ENCODE results near the gene TENM4.
A peak's percentile ranks its signal among the peaks of the same experiment; 100 is the strongest.
"Not testable (repeated sequence)": the region's sequence is repeated elsewhere in the genome, so short reads cannot be mapped to it uniquely, and the experiment has no call there.

Gene TENM4

DNA sequence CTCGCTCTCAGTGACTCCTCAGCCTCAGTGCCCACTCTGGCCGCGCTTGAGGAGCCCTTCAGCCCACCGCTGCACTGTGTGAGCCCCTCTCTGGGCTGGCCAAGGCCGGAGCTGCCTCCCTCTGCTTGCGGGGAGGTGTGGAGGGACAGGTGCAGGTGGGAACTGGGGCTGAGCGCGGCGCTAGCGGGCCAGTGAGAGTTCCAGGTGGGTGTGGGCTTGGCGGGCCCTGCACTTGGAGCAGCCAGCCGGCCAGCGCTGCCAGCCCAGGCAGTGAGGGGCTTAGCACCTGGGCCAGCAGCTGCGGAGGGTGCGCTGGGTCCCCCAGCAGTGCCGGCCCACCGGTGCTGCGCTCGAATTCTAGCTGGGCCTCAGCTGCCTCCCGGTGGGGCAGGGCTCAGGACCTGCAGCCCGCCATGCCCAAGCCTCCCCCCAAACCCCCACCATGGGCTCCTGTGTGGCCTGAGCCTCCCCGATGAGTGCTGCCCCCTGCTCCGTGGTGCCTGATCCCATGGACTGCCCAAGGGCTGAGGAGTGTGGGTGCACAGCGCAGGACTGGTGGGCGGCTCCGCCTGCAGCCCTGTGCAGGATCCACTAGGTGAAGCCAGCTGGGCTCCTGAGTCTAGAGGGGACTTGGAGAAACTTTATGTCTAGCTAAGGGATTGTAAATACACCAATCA, 802.0 kb downstream of the TENM4 start:
- no peak for DNase-seq (ENCODE audit: low read depth)

DNA sequence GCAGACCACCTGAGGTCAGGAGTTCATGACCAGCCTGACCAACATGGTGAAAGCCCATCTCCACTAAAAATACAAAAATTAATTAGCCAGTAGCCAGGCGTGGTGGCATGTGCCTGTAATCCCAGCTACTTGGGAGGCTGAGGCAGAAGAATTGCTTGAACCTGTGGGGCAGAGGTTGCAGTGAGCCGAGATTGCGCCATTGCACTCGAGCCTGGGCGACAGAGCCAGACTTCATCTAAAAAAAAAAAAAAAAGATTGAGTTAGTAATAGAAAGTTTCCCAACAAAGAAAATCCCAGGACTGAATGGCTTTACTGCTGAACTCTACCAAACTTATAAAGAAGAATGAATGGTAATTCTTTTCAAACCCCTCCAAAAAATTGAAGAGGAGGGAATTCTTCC, 803.3 kb downstream of the TENM4 start:
- peak; percentile 8 for DNase-seq (ENCODE audit: low read depth)

DNA sequence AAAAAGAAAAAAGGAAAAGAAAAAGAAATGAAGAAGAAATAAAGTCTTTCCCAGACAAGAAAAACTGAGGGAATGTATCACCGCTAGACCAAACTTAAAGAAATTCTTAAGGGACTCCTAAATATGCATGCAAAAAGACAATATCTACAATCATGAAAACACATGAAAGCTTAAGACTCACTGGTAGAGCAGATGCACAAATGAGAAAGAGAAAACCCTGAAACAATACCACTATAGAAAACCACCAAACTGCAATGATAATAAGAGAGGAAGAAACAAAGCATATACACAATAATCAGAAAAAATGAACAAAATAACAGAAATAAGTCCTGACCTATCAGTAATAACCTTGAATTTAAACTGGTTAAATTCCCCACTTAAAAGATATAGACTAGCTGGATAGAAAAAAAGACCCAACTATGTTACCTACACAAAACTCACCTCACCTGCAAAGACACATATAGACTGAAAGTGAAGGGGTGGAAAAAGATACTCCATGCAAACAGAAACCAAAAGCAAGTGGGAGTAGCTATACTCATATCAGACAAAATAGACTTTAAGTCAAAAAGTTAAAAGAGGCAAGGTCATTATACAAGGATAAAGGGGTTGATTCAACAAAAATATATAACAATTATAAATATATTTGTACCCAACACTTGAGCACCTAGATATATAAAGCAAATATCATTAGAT, 804.9 kb downstream of the TENM4 start:
- DNase-seq (ENCODE audit: low read depth): no peak

DNA sequence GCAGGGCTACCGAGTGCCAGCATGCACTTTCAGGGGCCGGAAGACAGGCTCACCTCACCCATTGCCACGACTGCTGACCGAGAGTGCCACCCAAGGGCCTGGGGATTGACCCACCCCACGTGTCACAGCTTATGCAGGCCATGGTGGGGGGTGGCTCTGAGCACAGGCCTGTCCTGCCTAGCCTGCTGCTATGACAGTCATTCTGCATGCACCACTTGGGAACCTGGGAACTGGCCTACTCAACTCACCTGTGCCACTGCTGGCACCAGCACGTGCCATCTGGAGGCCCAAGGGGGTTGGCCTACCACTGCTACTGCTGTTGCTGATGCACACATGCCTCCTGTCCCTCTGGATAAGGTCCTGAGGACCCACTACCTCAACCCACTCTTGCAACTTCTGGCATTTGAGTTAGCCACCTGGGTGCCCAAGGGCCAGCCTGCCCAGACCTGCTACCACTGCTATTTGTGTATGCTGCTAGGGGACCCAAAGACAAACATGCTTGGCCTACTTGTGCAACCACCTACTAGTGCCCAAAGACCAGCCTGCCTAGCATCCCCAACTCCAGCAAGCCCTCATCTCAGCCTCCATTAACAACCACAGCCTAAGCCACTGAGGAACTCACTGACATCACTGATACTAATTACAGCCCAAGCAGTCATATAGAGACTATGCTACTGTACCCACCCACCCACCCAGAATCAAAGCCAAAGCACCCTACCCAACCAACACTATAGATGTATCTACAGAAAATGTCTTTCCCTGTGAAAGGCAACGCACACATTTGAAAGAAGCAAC, 807.1 kb downstream of the TENM4 start:
- no peak for DNase-seq (ENCODE audit: low read depth)

DNA sequence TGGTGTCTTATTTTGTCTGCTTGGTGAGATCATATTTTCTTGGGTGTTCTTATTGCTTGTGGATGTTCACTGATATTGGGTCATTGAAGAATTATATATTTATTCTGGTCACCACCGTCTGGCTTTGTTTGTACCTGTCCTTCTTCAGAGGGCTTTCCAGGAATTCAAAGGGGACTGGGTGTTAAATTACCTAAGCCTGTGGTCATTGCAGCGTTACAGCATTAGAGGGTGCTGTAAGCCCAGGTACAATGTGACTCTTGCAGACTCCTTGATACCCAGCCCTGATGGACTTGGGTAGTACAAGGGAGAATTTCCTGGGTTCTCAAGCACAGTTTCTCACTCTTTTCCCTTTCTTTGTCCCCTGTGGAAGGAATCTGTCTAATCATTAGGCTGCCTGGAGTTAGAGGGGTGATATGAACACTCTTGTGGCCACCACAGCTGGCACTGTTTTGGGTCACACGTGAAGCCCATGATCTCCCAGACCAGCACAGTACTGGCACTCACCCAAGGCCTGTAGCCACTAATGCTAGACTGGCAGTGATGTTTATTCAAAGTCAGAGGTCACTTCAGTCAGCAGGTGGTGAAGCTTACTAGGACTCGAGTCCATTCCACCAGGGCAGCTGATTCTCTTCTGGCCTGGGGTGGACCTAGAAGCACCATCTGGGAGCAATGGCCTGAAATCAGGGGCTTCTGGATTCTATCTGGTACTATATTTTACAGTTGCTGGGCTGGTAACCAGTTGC, 810.1 kb downstream of the TENM4 start:
- no peak for DNase-seq (ENCODE audit: low read depth)

DNA sequence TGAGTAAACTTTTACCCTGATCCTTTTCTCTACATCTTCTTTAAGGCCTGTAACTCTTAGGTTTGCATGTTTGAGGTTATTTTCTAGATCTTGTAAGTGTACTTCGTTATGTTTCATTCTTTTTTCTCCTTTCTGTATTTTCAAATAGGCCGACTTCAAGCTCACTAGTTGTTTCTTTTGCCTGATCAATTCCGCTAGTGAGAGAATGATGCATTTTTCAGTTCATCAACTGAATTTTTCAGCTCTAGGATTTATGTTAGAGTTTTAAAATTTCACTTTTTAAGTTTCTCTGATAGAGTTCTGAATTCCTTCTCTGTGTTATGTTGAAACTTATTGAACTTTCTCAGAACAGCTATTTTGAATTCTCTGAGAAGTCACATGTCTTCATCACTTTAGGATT, 810.7 kb downstream of the TENM4 start:
- DNase-seq (ENCODE audit: low read depth): no peak

DNA sequence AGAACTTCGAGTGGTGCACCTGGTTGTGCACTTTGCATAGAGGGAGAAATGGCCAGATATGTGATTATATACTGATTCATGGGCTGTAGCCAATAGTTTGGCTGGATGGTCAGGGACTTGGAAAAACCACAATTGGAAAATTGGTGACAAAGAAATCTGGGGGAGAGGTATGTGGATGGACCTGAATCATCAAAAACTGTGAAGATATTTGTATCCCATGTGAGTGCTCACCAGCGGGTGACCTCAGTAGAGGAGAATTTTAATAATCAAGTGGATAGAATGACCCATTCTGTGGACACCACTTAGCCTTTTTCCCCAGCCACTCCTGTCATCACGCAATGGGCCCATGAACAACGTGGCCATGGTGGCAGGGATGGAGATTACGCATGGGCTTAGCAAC, 818.2 kb downstream of the TENM4 start:
- DNase-seq (ENCODE audit: low read depth): no peak

DNA sequence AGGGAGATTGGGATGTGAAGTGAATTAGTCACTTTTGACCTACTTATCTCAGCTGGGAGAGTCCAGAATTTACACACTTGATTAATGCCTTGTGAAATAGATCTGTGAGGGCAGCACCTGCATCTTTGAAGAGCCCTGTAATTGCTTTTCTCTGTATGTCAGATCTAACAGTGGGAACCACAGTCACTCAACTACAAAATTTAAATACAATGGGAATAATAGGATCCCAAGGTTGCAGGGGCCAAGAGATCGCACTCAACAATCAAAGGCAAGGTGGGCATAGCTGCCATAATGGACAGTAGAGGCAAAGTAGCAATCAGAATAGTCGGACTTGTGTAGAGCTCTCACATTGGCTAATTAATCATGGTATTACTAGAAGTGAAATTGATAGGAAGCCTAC, 820.7 kb downstream of the TENM4 start:
- no peak for DNase-seq (ENCODE audit: low read depth)

DNA sequence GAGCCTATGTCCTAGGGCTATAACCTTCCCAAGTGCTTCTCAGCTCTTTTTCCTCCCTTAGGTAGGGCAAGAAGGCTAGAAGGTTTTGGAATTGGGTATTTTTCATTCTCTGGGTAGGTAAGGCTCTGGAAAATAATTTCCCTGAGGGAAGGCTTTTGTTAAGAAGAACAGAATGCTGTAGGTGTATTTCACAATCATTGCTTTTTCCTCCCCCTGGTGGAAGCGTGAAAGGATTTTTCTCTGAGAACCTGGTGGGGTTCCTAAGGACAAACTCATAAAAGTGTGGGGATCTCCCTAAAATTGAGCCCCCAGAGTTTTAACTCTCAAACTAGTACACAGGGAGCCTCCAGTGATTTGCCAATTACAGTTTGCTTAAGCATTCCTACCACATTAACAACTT, 825.1 kb downstream of the TENM4 start:
- peak; percentile 23 for DNase-seq (ENCODE audit: low read depth)

DNA sequence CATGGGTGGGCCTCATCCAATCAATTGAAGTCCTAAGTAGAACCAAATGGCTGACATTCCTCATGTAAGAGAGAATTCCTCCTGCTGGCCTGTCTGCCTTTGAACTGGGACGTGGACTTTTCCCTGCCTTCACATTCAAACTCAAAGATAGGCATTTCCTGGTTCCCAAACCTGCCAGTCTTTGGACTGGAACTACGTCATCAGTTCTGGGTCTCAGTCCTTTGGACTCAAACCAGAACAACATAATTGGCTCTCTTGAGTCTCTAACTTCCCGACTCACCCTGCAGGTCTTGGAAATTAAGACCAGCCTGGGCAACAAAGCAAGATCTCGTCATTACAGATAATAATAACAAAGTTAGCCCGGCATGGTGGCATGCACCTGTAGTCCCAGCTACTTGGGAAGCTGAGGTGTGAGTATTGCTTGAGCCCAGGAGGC, 827.4 kb downstream of the TENM4 start:
- no peak for DNase-seq (ENCODE audit: low read depth)

DNA sequence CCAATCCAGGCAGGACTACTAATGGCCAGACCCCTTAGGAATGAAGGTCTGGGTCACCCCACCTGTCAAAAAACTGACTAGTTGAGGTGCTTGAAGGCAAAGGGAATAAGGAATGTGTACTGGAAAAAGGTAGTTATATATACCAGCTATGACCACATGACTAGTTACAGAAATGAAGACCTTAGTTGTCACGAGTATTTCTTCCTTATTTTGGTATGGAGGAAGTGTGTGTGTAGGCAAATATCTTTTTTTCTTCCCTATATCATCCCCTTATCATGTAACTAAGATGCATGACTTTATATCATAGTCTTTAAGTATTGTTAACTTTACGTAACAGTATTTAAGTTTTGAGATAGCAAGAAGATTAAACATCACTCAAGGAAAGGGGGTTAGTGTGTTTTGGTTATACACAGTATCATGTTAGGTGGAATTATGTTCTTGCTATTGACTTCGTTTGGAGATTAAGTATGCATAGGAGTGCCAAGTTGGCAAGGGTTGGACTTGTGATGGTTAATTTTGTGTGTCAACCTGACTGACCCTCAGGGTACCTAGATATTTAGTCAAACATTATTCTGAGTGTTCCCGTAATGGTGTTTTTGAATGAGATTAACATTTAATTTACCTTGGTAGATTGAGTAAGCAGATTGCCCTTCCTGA, 828.0 kb downstream of the TENM4 start:
- no peak for DNase-seq (ENCODE audit: low read depth)

DNA sequence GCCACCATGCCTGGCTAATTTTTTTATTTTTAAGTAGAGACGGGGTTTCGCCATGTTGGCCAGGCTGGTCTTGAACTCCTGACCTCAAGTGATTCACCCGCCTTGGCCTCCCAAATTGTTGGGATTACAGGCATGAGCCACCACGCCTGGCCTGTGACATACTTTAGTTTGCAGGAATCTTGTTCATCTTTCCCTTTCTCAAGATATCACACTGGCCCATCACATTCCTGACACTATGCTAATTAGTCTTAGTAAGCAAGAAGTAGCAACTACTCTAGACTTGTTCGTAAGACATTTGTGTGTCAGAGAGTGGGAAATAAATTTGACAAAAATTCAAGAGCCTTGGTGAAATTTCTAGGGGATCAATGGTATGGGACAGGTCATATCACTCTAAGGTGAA, 831.5 kb downstream of the TENM4 start:
- not testable (repeated sequence) for DNase-seq (ENCODE audit: low read depth)

DNA sequence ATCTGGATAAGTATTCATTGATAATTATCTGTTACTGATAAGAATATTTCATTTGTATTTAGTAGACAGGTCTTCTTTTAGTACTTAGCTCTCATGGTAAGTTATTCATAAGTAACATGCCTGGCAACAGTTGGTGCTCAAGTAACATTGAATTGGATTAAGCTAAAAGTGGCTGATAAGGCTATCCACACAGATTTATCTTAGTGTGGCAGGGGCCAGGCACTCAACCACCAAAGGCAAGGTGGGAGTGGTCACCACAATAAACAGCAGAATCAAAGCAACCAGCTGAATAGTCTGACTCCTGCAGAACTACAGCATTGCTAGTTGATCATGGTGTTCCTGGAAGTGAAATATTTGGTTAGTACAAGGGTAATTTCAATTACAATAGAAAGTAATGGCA, 833.1 kb downstream of the TENM4 start:
- peak; percentile 7 for DNase-seq (ENCODE audit: low read depth)

DNA sequence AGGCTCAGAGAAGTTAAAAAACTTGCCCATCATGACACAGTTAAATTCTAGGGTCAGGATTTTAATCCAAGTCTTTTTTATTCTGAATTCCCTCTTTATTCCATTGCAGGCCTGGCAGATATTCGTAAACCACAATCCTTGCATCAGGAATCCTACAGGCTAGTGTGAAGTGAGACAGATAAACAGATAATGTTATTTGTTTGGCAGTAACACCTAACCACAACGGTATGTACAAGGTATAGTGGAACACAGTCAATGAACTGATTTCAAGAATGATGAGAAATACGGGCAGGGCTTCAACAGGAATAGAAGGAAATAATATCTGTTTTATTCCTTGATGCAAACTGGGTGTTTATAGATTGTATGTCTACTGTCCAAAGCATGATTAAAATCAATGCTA, 834.2 kb downstream of the TENM4 start:
- DNase-seq (ENCODE audit: low read depth): peak; percentile 9

DNA sequence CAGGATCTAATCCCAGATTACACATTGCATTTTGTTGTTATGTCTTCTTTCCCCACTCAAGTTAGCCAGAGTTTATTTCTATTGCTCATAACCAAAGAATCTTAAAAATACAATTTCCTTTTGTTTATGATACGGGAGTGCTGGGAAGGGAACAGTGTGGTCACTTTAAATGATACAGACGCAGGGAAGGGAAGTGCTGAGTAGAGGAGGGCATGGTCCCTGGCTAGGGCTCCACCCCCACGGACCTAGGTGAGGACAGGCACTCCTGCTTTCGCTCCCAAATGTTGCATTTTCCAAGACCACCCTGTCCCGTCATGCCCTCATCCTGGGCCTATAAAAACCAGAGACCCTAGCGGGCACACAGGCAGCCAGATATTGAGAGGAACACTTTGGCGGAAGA, 835.5 kb downstream of the TENM4 start:
- DNase-seq (ENCODE audit: low read depth): peak; percentile 35

DNA sequence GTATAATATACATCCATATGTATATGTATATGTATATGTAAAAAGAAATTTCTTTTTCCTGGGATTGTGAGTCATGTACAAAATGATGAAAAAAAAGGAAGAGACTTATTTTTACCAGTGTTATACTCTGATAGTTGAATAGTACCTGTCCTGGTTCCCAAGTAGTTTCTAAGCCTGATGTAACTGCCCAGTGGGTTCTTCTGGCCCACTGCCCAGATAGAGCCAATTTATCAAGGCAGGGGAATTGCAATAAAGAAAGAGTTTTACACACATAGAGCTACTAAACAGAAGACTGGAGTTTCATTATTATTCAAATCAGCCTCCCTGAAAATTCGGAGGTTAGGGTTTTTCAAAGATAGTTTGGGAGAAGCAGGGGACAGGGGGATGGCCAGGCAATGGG, 837.0 kb downstream of the TENM4 start:
- peak; percentile 23 for DNase-seq (ENCODE audit: low read depth)

Measured in amniotic epithelial cell (primary cell).